Glutamatergic neuron (in vitro differentiated cells): ENCODE data around the gene PPP3CB. TPM values are rescaled to one million over a fixed set of nuclear protein-coding genes. Genes with fewer than 3 reads are reported as not detected.

Experiments used
- DNase-seq: peaks from one replicate; pipeline ENCODE4 v3.0.0; 2022
- H3K27ac Mint-ChIP-seq: one replicate; pipeline ENCODE4 v1.8.0; 2020; ENCODE audit warnings: mild to moderate bottlenecking, mixed read lengths, inconsistent platforms; ENCODE audit not compliant: unreplicated experiment
- H3K27me3 Mint-ChIP-seq: one replicate; pipeline ENCODE4 v1.8.0; 2020; ENCODE audit warnings: mild to moderate bottlenecking, moderate library complexity, mixed read lengths, inconsistent platforms; ENCODE audit not compliant: unreplicated experiment
- H3K36me3 Mint-ChIP-seq: one replicate; pipeline ENCODE4 v1.8.0; 2020; ENCODE audit warnings: mild to moderate bottlenecking, mixed read lengths, inconsistent platforms; ENCODE audit not compliant: unreplicated experiment
- H3K4me1 Mint-ChIP-seq: one replicate; pipeline ENCODE4 v1.8.0; 2020; ENCODE audit warnings: mild to moderate bottlenecking, low read depth, mixed read lengths, inconsistent platforms; ENCODE audit not compliant: unreplicated experiment
- H3K4me3 Mint-ChIP-seq: one replicate; pipeline ENCODE4 v1.8.0; 2020; ENCODE audit warnings: mild to moderate bottlenecking, mixed read lengths, inconsistent platforms; ENCODE audit not compliant: unreplicated experiment
- H3K9me3 Mint-ChIP-seq: one replicate; pipeline ENCODE4 v1.8.0; 2020; ENCODE audit warnings: mild to moderate bottlenecking, moderate library complexity, mixed read lengths, inconsistent platforms; ENCODE audit not compliant: unreplicated experiment
- CTCF ChIP-seq: fragments of 200-600 bp; sonication (generic); IDR thresholded peaks from one replicate; pipeline ENCODE4 v1.5.0; 2021; ENCODE audit not compliant: partially characterized antibody, unreplicated experiment
- total RNA-seq: library from RNA; stranded (reverse); fragmentation: NEBNext Ultra II Directional; extraction: Animal tissue kit (Norgen Biotek cat#: 25700); gene quantifications from one replicate; pipeline ENCODE4 v1.2.1, GENCODE V29; 2021; ENCODE audit not compliant: unreplicated experiment

Gene PPP3CB
- total RNA-seq, 1 donor from 2014 or later: 67.9 TPM

- no peak overlapping the region for H3K4me3 Mint-ChIP-seq
- no peaks in the 10 kb centered on the region for H3K27me3 Mint-ChIP-seq
- DNase-seq: no peak
- no peaks in the 10 kb centered on the region for H3K4me1 Mint-ChIP-seq
- H3K9me3 Mint-ChIP-seq: no peaks in the 10 kb centered on the region
- no peaks in the 10 kb centered on the region for H3K36me3 Mint-ChIP-seq
- no peak overlapping the region for H3K27ac Mint-ChIP-seq
- TF ChIP-seq CTCF: no peak
These were observed 9.2 kb downstream of the PPP3CB start for GRCh38 chr10:73486601-73487000.

GRCh38 chr10:73485320-73485719 lies 10.5 kb downstream of the PPP3CB start:
- Mint-ChIP-seq H3K27ac (no peak overlapping the region), H3K36me3 (no peaks in the 10 kb centered on the region), H3K4me1 (no peaks in the 10 kb centered on the region), H3K4me3 (no peak overlapping the region), H3K27me3 (no peaks in the 10 kb centered on the region), H3K9me3 (no peaks in the 10 kb centered on the region)
- TF ChIP-seq CTCF: no peak
- DNase-seq: no peak

GRCh38 chr10:73480158-73480557 lies 15.7 kb downstream of the PPP3CB start:
- DNase-seq: no peak
- no peaks in the 10 kb centered on the region for H3K9me3 Mint-ChIP-seq
- no peaks in the 10 kb centered on the region for H3K27me3 Mint-ChIP-seq
- H3K27ac Mint-ChIP-seq: no peak overlapping the region
- no peak for TF ChIP-seq CTCF
- H3K4me3 Mint-ChIP-seq: no peak overlapping the region
- H3K4me1 Mint-ChIP-seq: no peaks in the 10 kb centered on the region
- H3K36me3 Mint-ChIP-seq: no peaks in the 10 kb centered on the region

GRCh38 chr10:73478636-73479035 lies 17.2 kb downstream of the PPP3CB start:
- TF ChIP-seq CTCF: no peak
- no peak for DNase-seq
- Mint-ChIP-seq H3K36me3 (no peaks in the 10 kb centered on the region), H3K9me3 (no peaks in the 10 kb centered on the region), H3K4me1 (no peaks in the 10 kb centered on the region), H3K27me3 (no peaks in the 10 kb centered on the region), H3K27ac (no peak overlapping the region), H3K4me3 (no peak overlapping the region)

- Mint-ChIP-seq H3K27me3 (no peaks in the 10 kb centered on the region), H3K4me3 (no peak overlapping the region), H3K9me3 (no peaks in the 10 kb centered on the region), H3K36me3 (no peaks in the 10 kb centered on the region), H3K4me1 (no peaks in the 10 kb centered on the region), H3K27ac (no peak overlapping the region)
- no peak for DNase-seq
- TF ChIP-seq CTCF: no peak
These were observed 24.6 kb downstream of the PPP3CB start for GRCh38 chr10:73471226-73471625.
